ENCODE measurements around the gene QSOX1. TPM values are rescaled to one million over a fixed set of nuclear protein-coding genes. Genes with fewer than 3 reads are reported as not detected.

Gene QSOX1
- total RNA-seq, 1 experiment from 2014 or later, result 84.0 TPM

DNA sequence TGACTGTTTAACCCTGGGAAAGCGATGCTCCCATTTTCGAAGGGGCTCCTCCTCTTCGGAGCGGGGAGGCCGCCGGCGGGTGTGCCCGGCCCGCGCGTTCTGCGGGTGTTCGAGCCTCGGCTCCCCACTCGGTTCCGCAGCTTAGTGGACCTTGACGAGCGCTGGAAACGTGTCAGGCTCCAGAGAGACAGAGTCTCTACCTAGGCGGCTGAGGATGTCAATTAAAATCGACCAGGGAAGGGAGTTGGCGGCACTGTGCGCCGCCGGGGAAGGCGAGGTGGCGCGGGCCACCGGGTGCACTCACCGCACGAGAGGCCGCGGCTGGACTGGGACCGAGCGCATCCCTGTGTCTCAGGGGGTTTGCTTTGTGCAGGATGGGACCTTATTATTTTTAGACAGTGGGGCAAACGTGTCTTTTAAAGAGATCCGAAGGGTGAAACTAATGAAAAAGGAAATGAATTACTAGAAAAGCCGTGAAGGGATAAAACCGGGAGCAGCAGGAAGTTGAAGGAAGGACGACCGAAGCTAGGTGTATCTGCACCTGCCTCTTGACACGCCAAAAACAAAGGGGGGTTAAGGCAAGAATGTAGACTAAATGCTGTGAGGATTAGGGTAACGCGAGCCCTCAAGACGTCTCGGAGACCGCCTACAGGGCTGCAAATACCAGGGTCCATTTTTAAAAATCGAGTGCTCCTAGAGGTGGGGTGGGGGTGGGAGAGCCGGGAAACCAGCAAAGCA is 81.0 kb downstream of the QSOX1 start:
- in situ Hi-C loops (cut with HindIII; ENCODE audit: low pct_unique_long_range_greater_than_20kb, low sequenced_read_pairs), result no loop called here
- no peak for DNase-seq (ENCODE audit: low read depth)

- in situ Hi-C loops (cut with HindIII; ENCODE audit: low pct_unique_long_range_greater_than_20kb, low sequenced_read_pairs), result no loop called here
- DNase-seq (ENCODE audit: low read depth), result no peak
These were observed 82.2 kb downstream of the QSOX1 start for GRCh38 chr1:180236698-180237509.

DNA sequence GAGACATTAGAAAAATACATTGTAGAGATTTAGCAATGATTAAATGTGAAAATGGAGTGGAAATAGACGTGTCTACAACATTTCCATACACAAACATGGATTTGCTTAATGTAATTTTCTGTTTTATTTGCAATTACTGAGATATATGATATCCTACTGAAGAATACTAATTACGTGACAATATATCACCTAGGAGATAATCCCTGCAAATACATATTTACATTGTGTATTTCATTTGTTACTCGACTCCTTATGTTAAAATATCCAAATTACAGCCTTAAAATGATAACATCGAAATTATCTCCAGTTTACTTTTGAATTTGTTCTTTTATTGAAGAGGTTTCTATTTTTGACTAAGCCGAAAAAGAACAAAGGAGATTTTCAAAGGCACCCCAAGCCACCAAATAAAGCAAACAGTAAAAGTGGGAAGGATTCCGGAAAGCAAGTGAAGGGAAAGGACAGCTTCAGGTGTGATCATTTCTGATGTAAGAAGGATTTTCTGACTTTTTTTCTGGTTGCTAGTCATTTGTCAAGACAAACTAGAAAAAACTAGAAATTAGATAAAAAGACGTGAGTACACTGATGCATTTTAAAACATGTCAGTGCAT is 83.3 kb downstream of the QSOX1 start:
- no peak for DNase-seq (ENCODE audit: low read depth)
- in situ Hi-C loops (cut with HindIII; ENCODE audit: low pct_unique_long_range_greater_than_20kb, low sequenced_read_pairs), result no loop called here

DNA sequence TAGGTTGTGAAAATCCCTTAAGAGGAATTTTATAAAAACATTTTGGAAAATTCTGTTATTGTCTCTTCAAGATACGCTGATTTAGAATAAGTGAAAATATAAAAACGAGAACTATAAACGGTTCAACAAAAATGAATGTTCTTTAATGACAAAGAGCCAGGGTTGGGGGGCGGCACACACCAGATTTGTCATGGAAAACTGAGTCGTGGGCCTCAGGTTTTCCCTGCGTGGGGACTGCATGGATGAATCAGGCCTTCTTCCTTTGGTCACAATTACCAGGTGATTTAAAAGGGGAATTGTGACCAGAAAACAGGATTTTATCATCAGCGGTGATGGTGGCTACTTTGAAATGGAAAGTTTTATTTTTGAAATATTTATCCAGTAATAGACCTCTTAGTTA is 84.0 kb downstream of the QSOX1 start:
- in situ Hi-C loops (cut with HindIII; ENCODE audit: low pct_unique_long_range_greater_than_20kb, low sequenced_read_pairs), result no loop called here
- DNase-seq (ENCODE audit: low read depth), result no peak

DNA sequence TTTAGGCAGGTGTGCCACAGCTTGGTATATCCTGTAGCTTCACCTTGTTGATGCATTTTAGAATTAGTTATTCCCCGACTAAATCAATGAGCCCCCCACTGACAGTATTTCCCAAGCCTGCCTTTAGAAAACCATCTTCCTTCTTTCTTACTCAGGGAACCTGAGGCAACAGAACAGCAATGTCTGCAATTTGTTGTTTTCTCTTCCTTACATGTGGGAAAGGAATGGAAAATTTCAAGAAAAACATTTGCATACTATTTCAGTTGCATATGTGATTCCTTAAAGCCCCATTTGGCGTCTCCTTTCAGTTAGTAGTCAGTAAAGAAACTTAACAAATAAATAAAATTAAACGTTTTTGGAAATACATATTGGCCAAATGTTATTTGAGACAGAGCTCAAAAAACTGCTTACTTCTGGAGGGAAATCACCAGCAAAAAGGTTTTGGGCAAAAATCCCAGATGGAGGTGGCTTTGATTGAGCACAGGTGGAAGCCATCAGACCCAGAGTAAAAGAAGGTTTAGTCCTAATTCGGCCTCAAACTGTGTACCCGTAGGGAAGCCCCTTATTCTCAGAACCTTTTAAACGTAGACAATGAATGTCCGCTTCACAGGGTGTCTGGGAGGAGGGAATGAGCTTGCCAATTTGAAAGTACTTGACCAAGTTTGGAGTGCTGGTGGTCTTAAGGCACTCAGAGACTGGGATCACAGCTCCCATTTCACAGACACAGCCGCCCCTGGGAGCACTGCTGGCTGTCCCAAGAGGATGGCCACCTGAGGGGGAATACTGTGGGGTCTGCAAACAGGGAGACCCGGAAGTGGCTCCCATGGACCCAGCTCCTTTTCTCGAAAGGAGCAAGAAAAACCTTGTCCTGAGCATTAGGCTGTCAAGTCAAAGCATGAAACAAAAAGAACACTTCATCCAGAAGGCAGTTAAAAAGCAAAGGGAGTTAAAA is 84.8 kb downstream of the QSOX1 start:
- in situ Hi-C loops (cut with HindIII; ENCODE audit: low pct_unique_long_range_greater_than_20kb, low sequenced_read_pairs), result no loop called here
- DNase-seq (ENCODE audit: low read depth), result no peak

GRCh38 chr1:180241716-180242544 is 87.3 kb downstream of the QSOX1 start:
- in situ Hi-C loops (cut with HindIII; ENCODE audit: low pct_unique_long_range_greater_than_20kb, low sequenced_read_pairs), result no loop called here
- DNase-seq (ENCODE audit: low read depth), result no peak

DNA sequence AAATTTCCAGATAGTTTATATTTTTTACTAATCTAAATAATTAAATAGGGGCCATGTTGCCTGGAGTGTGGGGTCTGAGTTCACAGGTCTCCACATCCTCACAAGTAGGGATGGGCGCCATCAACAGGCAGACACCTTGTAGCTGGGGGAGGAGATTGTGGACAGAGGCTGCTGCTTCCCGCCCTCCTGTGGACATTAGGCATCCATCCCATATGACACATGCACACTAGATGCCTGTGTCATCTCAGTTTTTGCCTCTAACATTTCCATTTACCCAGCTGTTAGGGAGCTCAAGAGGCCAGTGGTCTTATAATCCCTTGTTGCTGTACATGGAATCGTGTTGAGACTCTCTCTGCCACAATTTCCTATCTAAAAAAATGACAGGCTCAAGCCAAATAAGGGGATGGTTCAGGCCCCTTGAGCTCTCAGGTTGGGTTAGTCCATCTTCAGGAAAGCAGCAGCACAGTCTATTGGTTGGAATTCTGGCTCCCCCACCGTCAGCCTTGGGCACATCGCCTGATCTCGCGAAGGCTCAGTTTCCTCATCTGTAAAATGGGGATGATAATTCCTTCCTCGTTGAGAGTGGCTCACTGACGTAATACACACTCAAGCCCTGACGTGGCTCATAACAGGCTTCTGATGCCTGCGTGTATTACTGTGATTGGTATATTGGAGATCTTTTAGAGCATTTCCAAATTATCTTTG is 89.0 kb downstream of the QSOX1 start:
- no peak for DNase-seq (ENCODE audit: low read depth)
- in situ Hi-C loops (cut with HindIII; ENCODE audit: low pct_unique_long_range_greater_than_20kb, low sequenced_read_pairs), result no loop called here

DNA sequence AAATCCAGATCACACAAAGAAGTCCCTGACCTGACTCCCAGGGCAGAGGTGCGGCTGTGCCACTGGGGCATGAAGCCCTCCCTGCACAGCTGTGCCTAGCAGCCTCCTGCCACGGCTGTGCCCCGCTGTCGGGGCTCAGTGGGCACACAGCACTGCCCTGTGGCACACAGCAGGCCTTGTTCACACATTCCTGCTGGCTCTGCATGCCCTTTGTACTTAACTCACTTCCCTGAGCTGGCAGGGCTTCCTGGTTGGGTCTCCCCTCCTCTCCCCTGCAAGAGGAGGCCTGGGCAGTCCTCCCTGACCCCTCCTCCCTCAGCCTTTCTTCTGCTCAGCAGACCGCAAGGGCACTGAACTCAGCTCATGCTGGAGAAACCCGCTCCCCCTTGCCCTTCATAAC is 90.2 kb downstream of the QSOX1 start:
- no peak for DNase-seq (ENCODE audit: low read depth)
- in situ Hi-C loops (cut with HindIII; ENCODE audit: low pct_unique_long_range_greater_than_20kb, low sequenced_read_pairs), result no loop called here

DNA sequence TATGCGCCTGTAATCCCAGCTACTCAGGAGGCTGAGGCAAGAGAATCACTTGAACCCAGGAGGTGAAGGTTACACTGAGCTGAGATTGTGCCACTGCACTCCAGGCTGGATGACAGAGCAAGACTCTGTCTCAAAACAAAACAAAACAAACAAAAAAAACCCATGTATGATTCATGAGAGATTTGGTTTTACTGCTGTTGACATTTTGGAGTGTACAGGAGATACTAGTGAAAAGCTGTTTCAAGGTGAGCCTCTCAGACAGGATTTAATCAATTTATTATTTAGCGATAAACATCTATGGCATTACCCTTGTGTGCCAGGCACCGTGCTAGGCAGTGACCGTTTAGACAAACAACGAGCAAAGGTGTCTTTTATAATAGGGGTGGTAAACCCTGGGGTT is 91.9 kb downstream of the QSOX1 start:
- in situ Hi-C loops (cut with HindIII; ENCODE audit: low pct_unique_long_range_greater_than_20kb, low sequenced_read_pairs), result no loop called here
- DNase-seq (ENCODE audit: low read depth), result no peak

GRCh38 chr1:180247061-180247460 is 92.4 kb downstream of the QSOX1 start:
- no peak for DNase-seq (ENCODE audit: low read depth)
- in situ Hi-C loops (cut with HindIII; ENCODE audit: low pct_unique_long_range_greater_than_20kb, low sequenced_read_pairs), result no loop called here

GRCh38 chr1:180247580-180247979 is 92.9 kb downstream of the QSOX1 start:
- no peak for DNase-seq (ENCODE audit: low read depth)
- in situ Hi-C loops (cut with HindIII; ENCODE audit: low pct_unique_long_range_greater_than_20kb, low sequenced_read_pairs), result no loop called here

DNA sequence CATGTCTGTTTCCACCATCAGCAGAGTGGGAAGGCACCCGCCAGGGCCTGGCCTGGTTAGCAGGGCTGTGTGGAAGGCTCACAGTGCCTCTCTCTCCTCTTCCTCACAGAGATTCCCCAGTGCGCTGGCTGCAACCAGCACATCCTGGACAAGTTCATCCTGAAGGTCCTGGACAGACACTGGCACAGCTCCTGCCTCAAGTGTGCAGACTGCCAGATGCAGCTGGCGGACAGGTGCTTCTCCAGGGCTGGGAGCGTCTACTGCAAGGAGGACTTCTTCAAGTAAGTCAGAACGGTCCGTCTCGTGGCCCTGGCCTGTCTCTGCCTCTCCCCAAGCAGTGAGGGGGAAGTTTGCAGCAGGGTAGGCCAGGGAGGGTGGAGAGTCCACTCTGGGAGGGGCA is 93.5 kb downstream of the QSOX1 start:
- in situ Hi-C loops (cut with HindIII; ENCODE audit: low pct_unique_long_range_greater_than_20kb, low sequenced_read_pairs), result no loop called here
- no peak for DNase-seq (ENCODE audit: low read depth)

- DNase-seq (ENCODE audit: low read depth), result no peak
- in situ Hi-C loops (cut with HindIII; ENCODE audit: low pct_unique_long_range_greater_than_20kb, low sequenced_read_pairs), result no loop called here
These were observed 94.3 kb downstream of the QSOX1 start for GRCh38 chr1:180248731-180249681.

- in situ Hi-C loops (cut with HindIII; ENCODE audit: low pct_unique_long_range_greater_than_20kb, low sequenced_read_pairs), result no loop called here
- no peak for DNase-seq (ENCODE audit: low read depth)
These were observed 95.2 kb downstream of the QSOX1 start for GRCh38 chr1:180249725-180250498.

DNA sequence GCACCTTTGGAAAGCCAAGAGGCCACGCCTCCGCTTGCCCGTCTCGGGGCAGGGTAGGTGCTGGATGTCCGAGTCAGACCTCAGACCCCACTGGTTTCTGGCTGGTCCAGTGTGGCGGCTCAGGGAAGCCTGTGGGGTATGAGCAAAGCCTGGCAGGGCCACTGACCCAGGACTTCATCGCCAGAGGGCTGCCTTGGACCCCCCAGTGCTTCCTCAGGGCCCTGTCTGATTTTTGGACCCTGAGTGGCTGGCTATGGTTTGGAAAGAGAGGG is 95.8 kb downstream of the QSOX1 start:
- in situ Hi-C loops (cut with HindIII; ENCODE audit: low pct_unique_long_range_greater_than_20kb, low sequenced_read_pairs), result no loop called here
- no peak for DNase-seq (ENCODE audit: low read depth)

Data from Caki2 (cell line).